IMR-90 (cell line): ENCODE measurements around the gene SGMS1. TPM values are rescaled to one million over a fixed set of nuclear protein-coding genes. Genes with fewer than 3 reads are reported as not detected.

Experiments used
- ATAC-seq: fragments of 200-7000 bp; cut with Tn5 transposase; 2 replicates; pipeline ENCODE4 v1.9.1; 2020; ENCODE audit warnings: low read depth, mild to moderate bottlenecking, moderate library complexity
- BruUV-seq: library from RNA; stranded (reverse); fragments of 400-500 nt; replicated peaks from 2 replicates; lab custom pipeline; 2021; lab: Mats Ljungman, UMichigan
- CTCF ChIA-PET: fragments of 300-600 bp; formaldehyde crosslinking; extraction: SDS; loops from one replicate; lab custom pipeline; 2021; ENCODE audit warnings: antibody characterized with exemption; lab: Yijun Ruan, JAX
- POLR2A ChIA-PET: fragments of 300-600 bp; sonication (Branson Sonifier 250); formaldehyde crosslinking; loops from one replicate; lab custom pipeline; 2022; ENCODE audit warnings: antibody characterized with exemption; ENCODE audit not compliant: unreplicated experiment; lab: Charles Lee
- DNase-seq: peaks from one replicate; pipeline ENCODE4 v3.0.0; 2013
- H2AFZ ChIP-seq: replicated peaks from 2 replicates; pipeline ENCODE3; 2013; ENCODE audit warnings: low read length, mild to moderate bottlenecking; ENCODE audit not compliant: poor library complexity
- H2AK5ac ChIP-seq: 2 replicates; pipeline ENCODE4 v1.6.1; 2013; ENCODE audit warnings: low read depth, low read length, inconsistent platforms
- H2AK9ac ChIP-seq: replicated peaks from 2 replicates; pipeline ENCODE3; 2013; ENCODE audit warnings: mild to moderate bottlenecking, low read depth, low read length, moderate library complexity; ENCODE audit not compliant: poor library complexity
- H2BK120ac ChIP-seq: 2 replicates; pipeline ENCODE4 v1.6.1; 2013; ENCODE audit warnings: low read depth, low read length, inconsistent platforms
- H2BK15ac ChIP-seq: 3 replicates; pipeline ENCODE4 v1.6.1; 2013; ENCODE audit warnings: low read depth, low read length, inconsistent platforms
- H2BK20ac ChIP-seq: 2 replicates; pipeline ENCODE4 v1.6.1; 2013; ENCODE audit warnings: low read depth, mild to moderate bottlenecking, inconsistent platforms, low read length, moderate library complexity
- H2BK5ac ChIP-seq: 2 replicates; pipeline ENCODE4 v1.6.1; 2013; ENCODE audit warnings: mild to moderate bottlenecking, low read depth, low read length, inconsistent platforms; ENCODE audit not compliant: poor library complexity, severe bottlenecking
- H3K14ac ChIP-seq: replicated peaks from 2 replicates; pipeline ENCODE4 v1.6.1; 2013; ENCODE audit warnings: low read depth, low read length, inconsistent platforms
- H3K18ac ChIP-seq: 2 replicates; pipeline ENCODE4 v1.6.1; 2013; ENCODE audit warnings: low read depth, low read length, control low read depth
- H3K23ac ChIP-seq: 2 replicates; pipeline ENCODE4 v1.6.1; 2013; ENCODE audit warnings: low read depth, low read length, inconsistent platforms
- H3K27ac ChIP-seq: 2 replicates; pipeline ENCODE4 v1.5.1; 2013; ENCODE audit warnings: mild to moderate bottlenecking, control low read depth, low read length; ENCODE audit not compliant: insufficient read depth
- H3K27me3 ChIP-seq: 2 replicates; pipeline ENCODE4 v1.6.1; 2013; ENCODE audit warnings: low read length; ENCODE audit not compliant: control insufficient read depth, insufficient read depth
- H3K36me3 ChIP-seq: 2 replicates; pipeline ENCODE4 v1.6.1; 2013; ENCODE audit warnings: low read length, mixed read lengths; ENCODE audit not compliant: control insufficient read depth, insufficient read depth
- H3K4ac ChIP-seq: 2 replicates; pipeline ENCODE4 v1.6.1; 2013; ENCODE audit warnings: low read depth, low read length, inconsistent platforms
- H3K4me1 ChIP-seq: 2 replicates; pipeline ENCODE4 v1.6.1; 2013; ENCODE audit warnings: low read length, mixed read lengths; ENCODE audit not compliant: control insufficient read depth, insufficient read depth
- H3K4me2 ChIP-seq: 2 replicates; pipeline ENCODE4 v1.6.1; 2013; ENCODE audit warnings: low read depth, mild to moderate bottlenecking, control low read depth, low read length, moderate library complexity
- H3K4me3 ChIP-seq: 2 replicates; pipeline ENCODE4 v1.5.1; 2013; ENCODE audit warnings: low read depth, mild to moderate bottlenecking, control low read depth, low read length, moderate library complexity; ENCODE audit not compliant: insufficient read depth
- H3K56ac ChIP-seq: 2 replicates; pipeline ENCODE4 v1.6.1; 2013; ENCODE audit warnings: low read length, inconsistent platforms; ENCODE audit not compliant: insufficient read depth; ENCODE audit errors: extremely low read depth
- H3K79me1 ChIP-seq, 2 experiments: 2 replicates each; pipeline ENCODE4 v1.6.1; 2013; ENCODE audit warnings: low read length in 2 of 2, inconsistent platforms in 1 of 2, low read depth in 1 of 2
- H3K9ac ChIP-seq: 2 replicates; pipeline ENCODE4 v1.6.1; 2013; ENCODE audit warnings: low read depth, low read length, control low read depth
- H3K9me1 ChIP-seq: 2 replicates; pipeline ENCODE4 v1.6.1; 2013; ENCODE audit warnings: low read length, inconsistent platforms; ENCODE audit not compliant: insufficient read depth
- H3K9me3 ChIP-seq: 2 replicates; pipeline ENCODE4 v1.6.1; 2013; ENCODE audit warnings: low read length; ENCODE audit not compliant: control insufficient read depth, insufficient read depth
- H4K20me1 ChIP-seq: 2 replicates; pipeline ENCODE4 v1.6.1; 2013; ENCODE audit warnings: low read length, inconsistent platforms; ENCODE audit not compliant: insufficient read depth
- H4K5ac ChIP-seq: 2 replicates; pipeline ENCODE4 v1.6.1; 2013; ENCODE audit warnings: mild to moderate bottlenecking, low read depth, low read length, control low read depth
- H4K8ac ChIP-seq, 2 experiments: 2 replicates each; pipeline ENCODE4 v1.6.1; 2013; ENCODE audit warnings: low read depth in 2 of 2, low read length in 2 of 2, control low read depth in 1 of 2, inconsistent platforms in 1 of 2
- H4K91ac ChIP-seq: 2 replicates; pipeline ENCODE4 v1.6.1; 2013; ENCODE audit warnings: low read depth, low read length, inconsistent platforms; ENCODE audit not compliant: insufficient read depth
- NFE2L2 ChIP-seq: fragments of 150-350 bp; IDR thresholded peaks from 2 replicates; pipeline ENCODE4 v1.6.1; 2016; ENCODE audit warnings: low read depth, mild to moderate bottlenecking, low read length
- WGBS, 2 experiments: methylation state at CpG; one replicate each; pipeline versions ENCODE4 v1.1.5 to v1.1.7; 2013; ENCODE audit warnings: missing lambda C conversion rate in 2 of 2; ENCODE audit not compliant: insufficient read length in 1 of 2; ENCODE audit errors: extremely low coverage in 2 of 2; 5-methylcytosine and 5-hydroxymethylcytosine counted together
- dilution Hi-C: fragments of 300-500 bp; cut with HindIII; formaldehyde crosslinking; loops from one replicate; pipeline ENCODE4 v1.14.3; 2018; ENCODE audit warnings: low sequenced_read_pairs; ENCODE audit not compliant: unreplicated experiment
- in situ Hi-C: fragments of 300-500 bp; cut with MboI; formaldehyde crosslinking; loops from 3 replicates; pipeline ENCODE4 v1.14.3; 2019; ENCODE audit warnings: low sequenced_read_pairs, inconsistent platforms, mixed read lengths
- intact Hi-C: fragments of 100-400 bp; cut with micrococcal nuclease; formaldehyde crosslinking; loops from 2 replicates; pipeline ENCODE4 v1.10.0; 2022
- polyA plus RNA-seq, 3 experiments: library from polyadenylated mRNA; depleted of rRNA; stranded (reverse); fragments of >200 nt; gene quantifications; 2 replicates each; pipeline ENCODE4 v1.2.3, GENCODE V29; 2012; ENCODE audit warnings: low replicate concordance in 1 of 3
- total RNA-seq: library from RNA; depleted of rRNA; stranded (reverse); fragments of >200 nt; gene quantifications from 2 replicates; pipeline ENCODE4 v1.2.3, GENCODE V29; 2012

The SGMS1 gene
- total and polyA plus RNA-seq, 2 of the 4 experiments (the other 2 are of a cell fraction) = 9.8 to 30.8 TPM

GRCh38 chr10:50369931-50370330 is 253.8 kb downstream of the SGMS1 start:
- CTCF ChIA-PET = interaction anchor here (1.3 kb wide), 1 partner anchor 12 kb away, joined by 3 read pairs; no protein-coding TSS in a partner anchor
- dilution Hi-C loops = no loop called here

More at GRCh38 chr10:50369931-50370330, 253.8 kb downstream of the SGMS1 start:
- Histone ChIP-seq H3K9ac (no peak overlapping the region), H4K20me1 (peaks cover 7% of the 10 kb centered on the region; the same call in 1 of the 2 replicates), H4K91ac (no peak overlapping the region), H3K4me2 (no peak overlapping the region), H2BK120ac (no peak overlapping the region), H3K27ac (no peak overlapping the region), H3K4ac (no peak overlapping the region), H2BK15ac (no peak overlapping the region), H3K36me3 (no peaks in the 10 kb centered on the region), H2AK9ac (no peak overlapping the region), H2BK20ac (no peak overlapping the region), H3K4me3 (no peak overlapping the region), H3K9me3 (no peaks in the 10 kb centered on the region), H3K9me1 (peaks cover 3% of the 10 kb centered on the region), H4K5ac (no peak overlapping the region), H3K27me3 (no peaks in the 10 kb centered on the region), H3K23ac (no peak overlapping the region), H3K56ac (no peak overlapping the region), H2AK5ac (no peak overlapping the region), H3K18ac (no peak overlapping the region), H3K4me1 (peaks cover 2% of the 10 kb centered on the region; the same call in 1 of the 2 replicates), H3K79me1 (peaks cover 20 to 38% of the 10 kb centered on the region in 2 experiments), H3K14ac (no peak overlapping the region), H2BK5ac (no peak overlapping the region), H2AFZ (no peak overlapping the region), H4K8ac (no peak overlapping the region)
- no CpG with 5 or more reads among the region's 1 CpG for WGBS, 2 experiments
- no TSS peak for BruUV-seq
- DNase-seq (peak; percentile 48), ATAC-seq (0 out of 2 replicates have a peak, but pooled peaks have one; percentile 43)
- TF ChIP-seq NFE2L2 = no peak
- intact Hi-C loops (loop anchor here (5.0 kb wide), 1 partner anchor 252 kb away; the partner anchor contains the start of gene SGMS1), in situ Hi-C loops (no loop called here)
- POLR2A ChIA-PET = no interaction called here
